H9 (cell line): ENCODE results near the gene GRAMD1B. TPM values are rescaled to one million over a fixed set of nuclear protein-coding genes. Genes with fewer than 3 reads are reported as not detected.

Experiments
- DNase-seq: peaks from one replicate; pipeline ENCODE4 v3.0.0-alpha.2; 2017
- H2AFZ ChIP-seq: one replicate; pipeline ENCODE4 v1.6.1; 2013; ENCODE audit warnings: mild to moderate bottlenecking, low read length, control low read depth, moderate library complexity
- H2AK5ac ChIP-seq: 2 replicates; pipeline ENCODE4 v1.6.1; 2013; ENCODE audit warnings: low read length, control low read depth, mixed read lengths; ENCODE audit not compliant: insufficient read length
- H2BK120ac ChIP-seq: one replicate; pipeline ENCODE4 v1.6.1; 2013; ENCODE audit warnings: low read depth, mild to moderate bottlenecking, low read length, control low read depth, inconsistent platforms; ENCODE audit not compliant: poor library complexity, severe bottlenecking
- H2BK12ac ChIP-seq: 2 replicates; pipeline ENCODE4 v1.6.1; 2013; ENCODE audit warnings: low read length, control low read depth, mixed read lengths, low read depth; ENCODE audit not compliant: insufficient read length
- H2BK15ac ChIP-seq: 2 replicates; pipeline ENCODE4 v1.6.1; 2013; ENCODE audit warnings: low read depth, low read length, control low read depth
- H2BK20ac ChIP-seq: one replicate; pipeline ENCODE4 v1.6.1; 2013; ENCODE audit warnings: low read depth, mild to moderate bottlenecking, low read length, control low read depth, inconsistent platforms; ENCODE audit not compliant: poor library complexity, severe bottlenecking
- H2BK5ac ChIP-seq: 2 replicates; pipeline ENCODE4 v1.6.1; 2013; ENCODE audit warnings: low read length, control low read depth, mixed read lengths; ENCODE audit not compliant: insufficient read length
- H3K14ac ChIP-seq: 2 replicates; pipeline ENCODE4 v1.6.1; 2013; ENCODE audit warnings: low read length, control low read depth; ENCODE audit not compliant: insufficient read depth
- H3K18ac ChIP-seq: 2 replicates; pipeline ENCODE4 v1.6.1; 2013; ENCODE audit warnings: low read depth, mild to moderate bottlenecking, mixed read lengths, low read length, control low read depth; ENCODE audit not compliant: insufficient read length
- H3K23ac ChIP-seq: 2 replicates; pipeline ENCODE4 v1.6.1; 2013; ENCODE audit warnings: low read length, control low read depth, mixed read lengths, low read depth; ENCODE audit not compliant: insufficient read length
- H3K23me2 ChIP-seq: 2 replicates; pipeline ENCODE4 v1.6.1; 2013; ENCODE audit warnings: low read depth, mild to moderate bottlenecking, mixed read lengths, low read length, control low read depth; ENCODE audit not compliant: insufficient read length, poor library complexity, severe bottlenecking
- H3K27ac ChIP-seq: 2 replicates; pipeline ENCODE4 v1.5.1; 2013; ENCODE audit warnings: low read length, control low read depth, mixed read lengths, low read depth; ENCODE audit not compliant: insufficient read length
- H3K27me3 ChIP-seq: 2 replicates; pipeline ENCODE4 v1.6.1; 2013; ENCODE audit warnings: low read length, control low read depth, inconsistent platforms; ENCODE audit not compliant: insufficient read depth
- H3K4ac ChIP-seq: 2 replicates; pipeline ENCODE4 v1.6.1; 2013; ENCODE audit warnings: low read depth, mild to moderate bottlenecking, control low read depth, inconsistent platforms, low read length, moderate library complexity
- H3K4me1 ChIP-seq: 2 replicates; pipeline ENCODE4 v1.6.1; 2013; ENCODE audit warnings: low read length, control low read depth, inconsistent platforms; ENCODE audit not compliant: insufficient read depth
- H3K4me2 ChIP-seq: 2 replicates; pipeline ENCODE4 v1.6.1; 2013; ENCODE audit warnings: low read length, control low read depth, mixed read lengths; ENCODE audit not compliant: insufficient read length, insufficient read depth
- H3K56ac ChIP-seq: 2 replicates; pipeline ENCODE4 v1.6.1; 2013; ENCODE audit warnings: low read depth, mild to moderate bottlenecking, mixed read lengths, low read length, control low read depth; ENCODE audit not compliant: insufficient read length
- H3K79me1 ChIP-seq: 2 replicates; pipeline ENCODE4 v1.6.1; 2013; ENCODE audit warnings: low read depth, mild to moderate bottlenecking, moderate library complexity, low read length, control low read depth, inconsistent platforms; ENCODE audit not compliant: insufficient read depth, poor library complexity, severe bottlenecking
- H3K79me2 ChIP-seq: 2 replicates; pipeline ENCODE4 v1.6.1; 2013; ENCODE audit warnings: low read length, control low read depth, inconsistent platforms; ENCODE audit not compliant: insufficient read depth
- H3K9ac ChIP-seq: 2 replicates; pipeline ENCODE4 v1.6.1; 2013; ENCODE audit warnings: low read length, control low read depth, mixed read lengths; ENCODE audit not compliant: insufficient read length; ENCODE audit errors: extremely low read depth
- H3K9me3 ChIP-seq: one replicate; pipeline ENCODE4 v1.6.1; 2013; ENCODE audit warnings: low read depth, low read length, inconsistent platforms; ENCODE audit not compliant: control insufficient read depth
- H3T11ph ChIP-seq: one replicate; pipeline ENCODE4 v1.6.1; 2013; ENCODE audit warnings: mild to moderate bottlenecking, low read length, control low read depth, inconsistent platforms
- H4K20me1 ChIP-seq: one replicate; pipeline ENCODE4 v1.6.1; 2013; ENCODE audit not compliant: control insufficient read depth, insufficient read length, insufficient read depth
- H4K5ac ChIP-seq: 2 replicates; pipeline ENCODE4 v1.6.1; 2013; ENCODE audit warnings: low read depth, mild to moderate bottlenecking, mixed read lengths, low read length, control low read depth; ENCODE audit not compliant: insufficient read length
- H4K8ac ChIP-seq: replicated peaks from 2 replicates; pipeline ENCODE4 v1.6.1; 2013; ENCODE audit warnings: low read length, control low read depth, mixed read lengths, low read depth; ENCODE audit not compliant: insufficient read length
- H4K91ac ChIP-seq: 2 replicates; pipeline ENCODE4 v1.6.1; 2013; ENCODE audit warnings: low read depth, mild to moderate bottlenecking, moderate library complexity, mixed read lengths, low read length, control low read depth; ENCODE audit not compliant: insufficient read length
- H3K27ac Mint-ChIP-seq, 3 experiments: 2 replicates in 2 of 3; 3 replicates in 1 of 3; pipeline ENCODE4 v1.8.0; 2020 to 2021; ENCODE audit warnings: mixed read lengths in 3 of 3, mild to moderate bottlenecking in 1 of 3, moderate library complexity in 1 of 3
- H3K27me3 Mint-ChIP-seq: 2 replicates; pipeline ENCODE4 v1.8.0; 2021; ENCODE audit warnings: low read depth, mild to moderate bottlenecking, moderate library complexity, mixed read lengths
- H3K36me3 Mint-ChIP-seq, 3 experiments: 2 replicates in 2 of 3; 3 replicates in 1 of 3; pipeline ENCODE4 v1.8.0; 2020 to 2021; ENCODE audit warnings: low read depth in 3 of 3, mixed read lengths in 3 of 3; ENCODE audit not compliant: insufficient read depth in 1 of 3
- H3K4me1 Mint-ChIP-seq, 2 experiments: 2 replicates each; pipeline ENCODE4 v1.8.0; 2020; ENCODE audit warnings: mixed read lengths in 2 of 2
- H3K4me3 Mint-ChIP-seq, 2 experiments: 2 replicates in 1 of 2; 3 replicates in 1 of 2; pipeline ENCODE4 v1.8.0; 2020 to 2021; ENCODE audit warnings: mild to moderate bottlenecking in 2 of 2, mixed read lengths in 2 of 2, moderate library complexity in 1 of 2
- H3K9me3 Mint-ChIP-seq, 2 experiments: 2 replicates in 1 of 2; 3 replicates in 1 of 2; pipeline ENCODE4 v1.8.0; 2020; ENCODE audit warnings: mild to moderate bottlenecking in 2 of 2, mixed read lengths in 2 of 2, moderate library complexity in 1 of 2
- CTCF ChIP-seq: fragments of 200-600 bp; sonication (generic); conservative IDR thresholded peaks from 3 replicates; pipeline ENCODE4 v1.8.0; 2021; ENCODE audit warnings: antibody characterized with exemption, mild to moderate bottlenecking
- WGBS: extraction: QIAGEN DNeasy Blood & Tissue Kit; methylation state at CpG from one replicate; pipeline ENCODE4 v1.1.7; 2013; ENCODE audit warnings: missing lambda C conversion rate, low lambda C conversion rate, mixed read lengths; ENCODE audit not compliant: insufficient read length; ENCODE audit errors: extremely low coverage; 5-methylcytosine and 5-hydroxymethylcytosine counted together
- total RNA-seq: library from RNA; stranded (reverse); gene quantifications from 2 replicates; pipeline ENCODE4 v1.2.1, GENCODE V29; 2021

GRAMD1B gene
- total RNA-seq, 1 experiment from 2014 or later = 25.9 TPM

GRCh38 chr11:123630126-123630608 lies 200.1 kb downstream of the GRAMD1B start:
- Histone ChIP-seq H3K27me3 (no peaks in the 10 kb centered on the region), H2BK120ac (no peak overlapping the region), H2BK12ac (no peak overlapping the region), H3K4me1 (no peaks in the 10 kb centered on the region), H3K4ac (no peak overlapping the region), H3K23ac (no peak overlapping the region), H4K91ac (no peak overlapping the region), H3K9ac (no peak overlapping the region), H2BK5ac (no peak overlapping the region), H2BK20ac (no peak overlapping the region), H3K79me2 (no peaks in the 10 kb centered on the region), H3K14ac (no peak overlapping the region), H3K56ac (no peak overlapping the region), H2AK5ac (no peak overlapping the region), H3K9me3 (no peaks in the 10 kb centered on the region), H3T11ph (no peak overlapping the region), H3K23me2 (no peaks in the 10 kb centered on the region), H3K18ac (no peak overlapping the region), H4K20me1 (peaks cover 3% of the 10 kb centered on the region), H3K79me1 (no peaks in the 10 kb centered on the region), H2AFZ (no peak overlapping the region), H4K8ac (no peak overlapping the region), H4K5ac (no peak overlapping the region), H2BK15ac (no peak overlapping the region), H3K4me2 (no peak overlapping the region), H3K27ac (no peak overlapping the region)
- Mint-ChIP-seq H3K4me1 (peaks cover 0 to 5% of the 10 kb centered on the region in 2 experiments; a peak in 1 of 4 replicates), H3K9me3 (no peaks in the 10 kb centered on the region), H3K27ac (peak overlapping the region in 1 of 3 experiments; percentile 85; a peak in 1 of 7 replicates), H3K36me3 (peaks cover 0 to 8% (median 5%) of the 10 kb centered on the region in 3 experiments; a peak in 5 of 7 replicates), H3K4me3 (no peak overlapping the region), H3K27me3 (peaks cover 1% of the 10 kb centered on the region)
- WGBS = no CpG with 5 or more reads among the region's 3 CpGs
- TF ChIP-seq CTCF = no peak
- no peak for DNase-seq
